Measurements from ENCODE around the gene GSTT4.
"Not testable (repeated sequence)": the region's sequence is repeated elsewhere in the genome, so short reads cannot be mapped to it uniquely, and the experiment has no call there.

The GSTT4 gene

GRCh38 chr22:23953485-23953884, 51.8 kb downstream of the GSTT4 start:
- not testable (repeated sequence) for DNase-seq (ENCODE audit: low read depth in 2 of 2)

GRCh38 chr22:23952794-23953405, 52.4 kb downstream of the GSTT4 start:
- DNase-seq (ENCODE audit: low read depth in 2 of 2): not testable (repeated sequence)

- DNase-seq (ENCODE audit: low read depth in 2 of 2): not testable (repeated sequence)
Observed at GRCh38 chr22:23951383-23951782, 53.9 kb downstream of the GSTT4 start.

GRCh38 chr22:23949764-23950163, 55.5 kb downstream of the GSTT4 start:
- DNase-seq (ENCODE audit: low read depth in 2 of 2): not testable (repeated sequence)

All from stimulated activated CD8-positive, alpha-beta memory T cell treated with anti-CD3 and anti-CD28 coated beads, Interleukin-15, amount 100 ng/mL, for 4 hours (primary cell).